Neuronal stem cell (in vitro differentiated cells): ENCODE data around the gene CDK14.

Experiments
- DNase-seq: peaks from one replicate; pipeline ENCODE4 v3.0.0-alpha.2; 2013; ENCODE audit warnings: low spot score
- H2AFZ ChIP-seq: one replicate; pipeline ENCODE4 v1.6.1; 2013; ENCODE audit warnings: mild to moderate bottlenecking, low read length, inconsistent platforms
- H2AK5ac ChIP-seq: 2 replicates; pipeline ENCODE4 v1.6.1; 2013; ENCODE audit warnings: low read depth, mild to moderate bottlenecking, inconsistent platforms, low read length, moderate library complexity, mixed read lengths
- H2BK120ac ChIP-seq: 2 replicates; pipeline ENCODE4 v1.6.1; 2013; ENCODE audit warnings: low read depth, mild to moderate bottlenecking, inconsistent platforms, low read length, moderate library complexity, mixed read lengths
- H2BK12ac ChIP-seq: one replicate; pipeline ENCODE4 v1.6.1; 2013; ENCODE audit warnings: low read length, inconsistent platforms
- H2BK15ac ChIP-seq: 2 replicates; pipeline ENCODE4 v1.6.1; 2013; ENCODE audit warnings: mild to moderate bottlenecking, low read length, inconsistent platforms, mixed read lengths
- H2BK5ac ChIP-seq: one replicate; pipeline ENCODE4 v1.6.1; 2013; ENCODE audit warnings: inconsistent platforms, mild to moderate bottlenecking, low read length, moderate library complexity
- H3K14ac ChIP-seq: one replicate; pipeline ENCODE4 v1.6.1; 2013; ENCODE audit warnings: low read length, inconsistent platforms
- H3K18ac ChIP-seq: 2 replicates; pipeline ENCODE4 v1.6.1; 2013; ENCODE audit warnings: low read length, inconsistent platforms
- H3K23ac ChIP-seq: 2 replicates; pipeline ENCODE4 v1.6.1; 2013; ENCODE audit warnings: low read depth, mild to moderate bottlenecking, mixed read lengths, low read length, inconsistent platforms; ENCODE audit not compliant: poor library complexity
- H3K27ac ChIP-seq: replicated peaks from 3 replicates; pipeline ENCODE4 v1.5.1; 2013; ENCODE audit warnings: low read length, inconsistent platforms
- H3K27me3 ChIP-seq, 3 experiments: 2 replicates each; pipeline ENCODE4 v1.6.1; 2013; ENCODE audit warnings: low read length in 3 of 3, mild to moderate bottlenecking in 2 of 3, inconsistent platforms in 1 of 3, low read depth in 1 of 3, mixed read lengths in 1 of 3, moderate library complexity in 1 of 3; ENCODE audit not compliant: control insufficient read depth in 3 of 3, insufficient read depth in 3 of 3
- H3K36me3 ChIP-seq, 2 donors: replicated peaks in 1 of 2; 2 replicates each; pipeline ENCODE4 v1.6.1; 2013; ENCODE audit warnings: low read length in 2 of 2; ENCODE audit not compliant: control insufficient read depth in 2 of 2, insufficient read depth in 2 of 2
- H3K4ac ChIP-seq: 2 replicates; pipeline ENCODE4 v1.6.1; 2013; ENCODE audit warnings: inconsistent platforms, mild to moderate bottlenecking, low read length, moderate library complexity
- H3K4me1 ChIP-seq, 2 donors: 1 replicate in 1 of 2; 2 replicates in 1 of 2; pipeline ENCODE4 v1.6.1; 2013; ENCODE audit warnings: low read length in 2 of 2, low read depth in 1 of 2; ENCODE audit not compliant: control insufficient read depth in 2 of 2, insufficient read depth in 1 of 2
- H3K4me2 ChIP-seq: one replicate; pipeline ENCODE4 v1.6.1; 2013; ENCODE audit warnings: mild to moderate bottlenecking, low read length, inconsistent platforms; ENCODE audit not compliant: insufficient read depth, poor library complexity, severe bottlenecking
- H3K4me3 ChIP-seq, 2 donors: 2 replicates each; pipeline ENCODE4 v1.5.1; 2013; ENCODE audit warnings: low read length in 2 of 2, mild to moderate bottlenecking in 2 of 2, inconsistent platforms in 1 of 2, moderate library complexity in 1 of 2
- H3K79me1 ChIP-seq: one replicate; pipeline ENCODE4 v1.6.1; 2013; ENCODE audit warnings: low read depth, mild to moderate bottlenecking, inconsistent platforms, low read length, moderate library complexity
- H3K9ac ChIP-seq: one replicate; pipeline ENCODE4 v1.6.1; 2013; ENCODE audit warnings: mild to moderate bottlenecking, low read depth, low read length, inconsistent platforms; ENCODE audit not compliant: poor library complexity
- H3K9me3 ChIP-seq, 2 donors: replicated peaks in 1 of 2; 2 replicates each; pipeline versions ENCODE3 to v1.6.1; 2013; ENCODE audit warnings: low read length in 2 of 2, mild to moderate bottlenecking in 2 of 2, inconsistent platforms in 1 of 2, low read depth in 1 of 2, mixed read lengths in 1 of 2, moderate library complexity in 1 of 2; ENCODE audit not compliant: control insufficient read depth in 2 of 2, insufficient read depth in 1 of 2
- H4K8ac ChIP-seq: one replicate; pipeline ENCODE4 v1.6.1; 2013; ENCODE audit warnings: low read depth, mild to moderate bottlenecking, inconsistent platforms, low read length, moderate library complexity
- H4K91ac ChIP-seq: one replicate; pipeline ENCODE4 v1.6.1; 2013; ENCODE audit warnings: low read length, low read depth, mild to moderate bottlenecking, inconsistent platforms; ENCODE audit not compliant: poor library complexity
- WGBS, 2 donors: extraction: QIAGEN DNeasy Blood & Tissue Kit; methylation state at CpG; one replicate each; pipeline ENCODE4 v1.1.7; 2013; ENCODE audit warnings: missing lambda C conversion rate in 2 of 2, mixed read lengths in 1 of 2; ENCODE audit not compliant: insufficient read length in 2 of 2, insufficient replicate concordance in 1 of 2; ENCODE audit errors: extremely low coverage in 2 of 2; 5-methylcytosine and 5-hydroxymethylcytosine counted together

Gene CDK14

DNA sequence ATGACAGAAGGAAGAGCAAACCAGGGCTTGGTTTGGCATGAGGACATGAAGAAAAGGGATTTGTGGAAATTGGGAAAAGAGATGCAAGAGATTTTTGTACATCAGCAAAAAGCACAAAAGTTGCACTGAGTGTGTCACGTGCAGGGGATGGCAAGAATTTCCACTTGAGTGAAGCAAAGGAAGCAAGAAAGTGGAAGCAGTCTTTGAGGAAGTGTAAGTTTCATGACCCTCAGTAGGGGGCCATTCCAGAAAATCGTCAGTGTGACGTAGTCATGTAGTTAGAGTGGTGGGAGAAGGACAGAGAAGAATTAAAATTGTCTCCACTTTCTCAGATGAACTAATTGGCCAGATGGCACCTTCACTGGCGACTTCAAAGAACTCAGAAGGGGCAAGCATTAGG, 544.9 kb downstream of the CDK14 start:
- H2BK120ac ChIP-seq = no peak overlapping the region
- H3K4ac ChIP-seq = no peak overlapping the region
- H3K23ac ChIP-seq = no peak overlapping the region
- no peaks in the 10 kb centered on the region for H3K36me3 ChIP-seq
- DNase-seq = no peak
- H3K9me3 ChIP-seq = peaks cover 0 to 7% of the 10 kb centered on the region in 2 donors
- H4K91ac ChIP-seq = no peak overlapping the region
- no peak overlapping the region for H3K9ac ChIP-seq
- no peak overlapping the region for H3K18ac ChIP-seq
- no peak overlapping the region for H2BK12ac ChIP-seq
- H2BK15ac ChIP-seq = no peak overlapping the region
- no peaks in the 10 kb centered on the region for H3K27me3 ChIP-seq
- no peak overlapping the region for H3K4me3 ChIP-seq
- H3K14ac ChIP-seq = no peak overlapping the region
- no peak overlapping the region for H3K4me2 ChIP-seq
- H2AFZ ChIP-seq = no peak overlapping the region
- H3K79me1 ChIP-seq = no peaks in the 10 kb centered on the region
- no peak overlapping the region for H3K27ac ChIP-seq
- no peak overlapping the region for H4K8ac ChIP-seq
- H2BK5ac ChIP-seq = no peak overlapping the region
- H3K4me1 ChIP-seq = peaks cover 11 to 36% of the 10 kb centered on the region in 2 donors
- no CpG with 5 or more reads among the region's 4 CpGs for WGBS, 2 donors
- H2AK5ac ChIP-seq = no peak overlapping the region

DNA sequence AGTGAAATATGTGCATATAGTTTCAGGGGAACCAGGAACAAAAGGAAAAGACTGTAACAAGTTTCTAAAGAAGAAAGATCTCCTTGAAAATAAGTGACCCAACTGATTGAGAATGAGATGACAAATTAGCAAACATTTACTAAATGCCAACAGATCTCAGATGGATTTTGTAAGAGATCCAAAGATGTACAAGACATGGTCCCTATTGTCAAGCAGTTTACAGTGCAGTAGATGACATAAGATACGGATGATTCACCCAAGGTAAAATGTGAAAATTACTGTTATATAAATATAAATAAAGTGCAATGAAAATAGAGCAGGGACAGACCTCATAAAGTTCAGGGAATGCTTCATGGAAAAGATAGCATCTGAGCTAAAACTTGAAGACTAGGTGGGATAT, 546.6 kb downstream of the CDK14 start:
- Histone ChIP-seq H2BK15ac (no peak overlapping the region), H3K9ac (no peak overlapping the region), H3K4me1 (peaks cover 9 to 19% of the 10 kb centered on the region in 2 donors), H2BK120ac (no peak overlapping the region), H4K8ac (no peak overlapping the region), H2BK12ac (no peak overlapping the region), H2AFZ (no peak overlapping the region), H3K23ac (no peak overlapping the region), H3K4me3 (no peak overlapping the region), H3K4me2 (no peak overlapping the region), H3K9me3 (peaks cover 0 to 7% of the 10 kb centered on the region in 2 donors), H3K18ac (no peak overlapping the region), H4K91ac (no peak overlapping the region), H3K79me1 (no peaks in the 10 kb centered on the region), H3K4ac (no peak overlapping the region), H3K27ac (no peak overlapping the region), H2BK5ac (no peak overlapping the region), H3K36me3 (no peaks in the 10 kb centered on the region), H3K27me3 (no peaks in the 10 kb centered on the region), H2AK5ac (no peak overlapping the region), H3K14ac (no peak overlapping the region)
- no CpG with 5 or more reads among the region's 1 CpG for WGBS, 2 donors
- DNase-seq = no peak

DNA sequence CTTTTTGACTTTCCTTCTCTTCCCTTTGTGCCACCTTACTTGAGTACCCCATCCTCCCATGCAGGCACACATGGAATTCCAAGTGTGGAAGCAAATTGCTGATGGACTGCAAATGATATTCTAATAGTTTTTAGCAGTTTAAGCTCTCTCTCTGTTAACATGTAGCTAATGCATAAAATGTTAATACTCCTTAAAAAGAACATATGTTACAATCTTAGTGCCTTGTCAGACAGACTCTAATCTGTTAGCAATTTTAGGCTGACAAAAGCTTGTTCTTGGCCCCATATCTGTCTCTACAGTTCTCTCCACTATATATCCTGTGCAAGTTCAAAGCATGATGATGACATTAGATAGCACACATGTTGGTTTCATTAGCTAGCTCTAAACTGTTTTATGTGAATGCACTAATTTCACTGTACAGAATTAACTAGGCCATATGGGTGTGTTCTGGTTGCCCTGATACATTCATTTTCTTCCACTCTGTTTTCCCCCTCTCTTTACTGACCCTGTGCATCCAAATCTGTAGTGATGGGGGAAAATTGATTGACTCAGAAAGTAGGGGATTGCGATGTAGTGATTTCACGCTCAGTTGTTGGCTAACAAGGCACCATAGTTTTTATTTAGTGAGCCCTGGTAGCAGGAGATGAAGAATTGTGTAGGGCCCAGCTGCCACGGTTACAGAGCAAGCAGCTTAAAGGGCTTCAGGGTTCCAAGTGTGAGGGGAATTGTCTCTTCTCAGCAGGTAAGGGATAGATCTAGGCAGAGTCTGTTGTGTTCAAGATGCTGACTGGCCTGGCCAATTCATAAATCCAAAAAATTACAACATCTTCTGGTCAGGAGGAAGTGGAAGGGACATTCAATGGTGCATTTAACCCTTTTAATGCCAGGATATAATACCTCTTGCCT, 553.5 kb downstream of the CDK14 start:
- Histone ChIP-seq H2BK15ac (no peak overlapping the region), H2AFZ (no peak overlapping the region), H2BK120ac (no peak overlapping the region), H3K27ac (no peak overlapping the region), H3K9ac (no peak overlapping the region), H2BK12ac (no peak overlapping the region), H3K4ac (no peak overlapping the region), H3K23ac (no peak overlapping the region), H3K79me1 (no peaks in the 10 kb centered on the region), H3K4me1 (peaks cover 5 to 13% of the 10 kb centered on the region in 2 donors), H3K4me2 (no peak overlapping the region), H4K8ac (no peak overlapping the region), H4K91ac (no peak overlapping the region), H3K27me3 (no peaks in the 10 kb centered on the region), H3K9me3 (no peaks in the 10 kb centered on the region), H3K4me3 (no peak overlapping the region), H2BK5ac (no peak overlapping the region), H3K18ac (no peak overlapping the region), H2AK5ac (no peak overlapping the region), H3K36me3 (no peaks in the 10 kb centered on the region), H3K14ac (no peak overlapping the region)
- DNase-seq = no peak
- no CpG with 5 or more reads among the region's 3 CpGs for WGBS, 2 donors

DNA sequence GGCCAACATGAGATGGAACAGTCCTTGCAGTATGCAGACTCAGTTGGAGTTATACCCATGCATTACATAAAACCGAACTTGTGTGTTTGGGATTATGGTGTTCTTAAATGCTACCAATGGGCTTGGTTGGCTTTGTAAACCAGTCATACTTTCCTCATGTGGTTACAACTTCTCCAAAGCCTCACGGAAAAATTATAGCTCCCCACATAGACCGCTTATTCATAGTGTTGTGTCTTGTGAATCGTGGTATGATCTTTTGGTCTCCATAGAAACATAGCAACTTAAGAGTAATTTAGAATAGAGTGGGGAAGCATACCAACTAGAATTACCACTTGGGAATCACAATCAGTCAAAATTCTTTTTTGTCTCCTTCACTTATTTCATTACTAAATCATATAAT, 555.8 kb downstream of the CDK14 start:
- H2AK5ac ChIP-seq = no peak overlapping the region
- H3K18ac ChIP-seq = no peak overlapping the region
- H4K8ac ChIP-seq = no peak overlapping the region
- no peaks in the 10 kb centered on the region for H3K79me1 ChIP-seq
- no peak overlapping the region for H3K4ac ChIP-seq
- H3K14ac ChIP-seq = no peak overlapping the region
- no peak overlapping the region for H2BK15ac ChIP-seq
- H2AFZ ChIP-seq = no peak overlapping the region
- H3K27ac ChIP-seq = no peak overlapping the region
- WGBS, 2 donors = no CpG with 5 or more reads among the region's 4 CpGs
- H3K4me3 ChIP-seq = no peak overlapping the region
- H2BK120ac ChIP-seq = no peak overlapping the region
- H3K36me3 ChIP-seq = no peaks in the 10 kb centered on the region
- no peak overlapping the region for H3K4me2 ChIP-seq
- H3K9me3 ChIP-seq = no peaks in the 10 kb centered on the region
- no peak overlapping the region for H4K91ac ChIP-seq
- no peak overlapping the region for H3K23ac ChIP-seq
- H3K9ac ChIP-seq = no peak overlapping the region
- DNase-seq = no peak
- H2BK12ac ChIP-seq = no peak overlapping the region
- no peaks in the 10 kb centered on the region for H3K27me3 ChIP-seq
- H3K4me1 ChIP-seq = peaks cover 5 to 26% of the 10 kb centered on the region in 2 donors
- H2BK5ac ChIP-seq = no peak overlapping the region
